HepG2 (cell line): Measurements from ENCODE around the gene ASXL1. TPM values are rescaled to one million over a fixed set of nuclear protein-coding genes. Genes with fewer than 3 reads are reported as not detected.

Experiments
- ATAC-seq: fragments of 200-7000 bp; cut with Tn5 transposase; 3 replicates; pipeline ENCODE4 v1.9.1; 2020; ENCODE audit warnings: mild to moderate bottlenecking, moderate library complexity
- BruUV-seq: library from RNA; stranded (reverse); fragments of 400-500 nt; replicated peaks from 2 replicates; lab custom pipeline; 2021; lab: Mats Ljungman, UMichigan
- CTCF ChIA-PET: fragments of 300-600 bp; formaldehyde crosslinking; extraction: SDS; loops from one replicate; lab custom pipeline; 2021; ENCODE audit warnings: low total read pairs, inconsistent platforms, low intra/inter-chr PET ratio; lab: Yijun Ruan, JAX
- POLR2A ChIA-PET: fragments of 350-600 bp; sonication (Branson Sonifier 250); formaldehyde crosslinking; loops from one replicate; lab custom pipeline; 2020; ENCODE audit warnings: antibody characterized with exemption, inconsistent platforms; lab: Yijun Ruan, JAX
- DNase-seq: peaks from one replicate; pipeline ENCODE4 v3.0.0-alpha.2; 2015; ENCODE audit warnings: low spot score
- FAIRE-seq: peaks from 3 replicates; lab custom pipeline; 2011; peaks lifted over from hg19 to GRCh38; lab: Jason Lieb, UNC
- H2AFZ ChIP-seq: one replicate; pipeline ENCODE4 v1.6.1; 2011; ENCODE audit warnings: low read length, inconsistent platforms
- H3K27ac ChIP-seq: fragments of 300-600 bp; 3 replicates; pipeline ENCODE4 v1.8.0; 2011; ENCODE audit warnings: mixed run types, mild to moderate bottlenecking, mixed read lengths, low read length, inconsistent platforms; ENCODE audit not compliant: insufficient read depth; ENCODE audit errors: extremely low read length
- H3K27me3 ChIP-seq, 2 experiments: fragments of 200-600 bp in 1 of 2; 2 replicates in 1 of 2; 3 replicates in 1 of 2; pipeline versions ENCODE4 v1.6.0 to v1.8.0; 2011; ENCODE audit warnings: low read length in 2 of 2, mild to moderate bottlenecking in 2 of 2, moderate library complexity in 2 of 2, inconsistent platforms in 1 of 2; ENCODE audit not compliant: insufficient read depth in 2 of 2, control insufficient read depth in 1 of 2
- H3K36me3 ChIP-seq, 2 experiments: fragments of 200-600 bp in 1 of 2; replicated peaks in 1 of 2; 2 replicates in 1 of 2; 3 replicates in 1 of 2; pipeline versions ENCODE4 v1.5.1 to v1.8.0; 2011; ENCODE audit warnings: low read length in 2 of 2, inconsistent platforms in 1 of 2; ENCODE audit not compliant: insufficient read depth in 2 of 2, control insufficient read depth in 1 of 2
- H3K4me1 ChIP-seq: 2 replicates; pipeline ENCODE4 v1.5.1; 2012; ENCODE audit warnings: low read length, inconsistent platforms; ENCODE audit not compliant: insufficient read depth
- H3K4me2 ChIP-seq: 2 replicates; pipeline ENCODE4 v1.6.0; 2011; ENCODE audit warnings: low read depth, low read length, inconsistent platforms
- H3K4me3 ChIP-seq, 3 experiments: fragments of 200-600 bp in 1 of 3; sonication (generic), shearing (Covaris generic) in 1 of 3; replicated peaks in 1 of 3; 2 replicates each; pipeline ENCODE4 v1.5.1; 2011 to 2016; ENCODE audit warnings: low read length in 3 of 3, inconsistent platforms in 2 of 3, low read depth in 2 of 3, mild to moderate bottlenecking in 2 of 3, control low read depth in 1 of 3, mixed read lengths in 1 of 3; ENCODE audit not compliant: insufficient read depth in 1 of 3
- H3K79me2 ChIP-seq: one replicate; pipeline ENCODE4 v1.6.1; 2011; ENCODE audit warnings: low read length, inconsistent platforms; ENCODE audit not compliant: insufficient read depth
- H3K9ac ChIP-seq: 2 replicates; pipeline ENCODE4 v1.6.0; 2011; ENCODE audit warnings: mild to moderate bottlenecking, low read depth, low read length, inconsistent platforms; ENCODE audit not compliant: insufficient read depth
- H3K9me3 ChIP-seq: 2 replicates; pipeline ENCODE4 v1.5.1; 2012; ENCODE audit warnings: mild to moderate bottlenecking, low read length
- H4K20me1 ChIP-seq: 2 replicates; pipeline ENCODE4 v1.6.0; 2011; ENCODE audit warnings: inconsistent platforms, mild to moderate bottlenecking, low read length, moderate library complexity; ENCODE audit not compliant: insufficient read depth
- ATF5 ChIP-seq: sonication (generic); formaldehyde crosslinking; IDR thresholded peaks from 2 replicates; pipeline ENCODE4 v1.4.0; 2020; ENCODE audit warnings: mild to moderate bottlenecking, low read depth, missing genetic modification reagents
- BCL3 ChIP-seq: sonication (generic); formaldehyde crosslinking; IDR thresholded peaks from 2 replicates; pipeline ENCODE4 v1.5.1; 2020; ENCODE audit warnings: mild to moderate bottlenecking, missing genetic modification reagents, moderate library complexity
- FOXP4 ChIP-seq: sonication (generic); formaldehyde crosslinking; IDR thresholded peaks from 2 replicates; pipeline ENCODE4 v1.4.0; 2020; ENCODE audit warnings: missing genetic modification reagents
- GLMP ChIP-seq: sonication (generic); formaldehyde crosslinking; IDR thresholded peaks from 2 replicates; pipeline ENCODE4 v1.9.0; 2021; ENCODE audit warnings: missing genetic modification reagents, mild to moderate bottlenecking, borderline replicate concordance
- GTF3A ChIP-seq: sonication (generic); formaldehyde crosslinking; conservative IDR thresholded peaks from 2 replicates; pipeline ENCODE4 v1.4.0; 2020; ENCODE audit warnings: mild to moderate bottlenecking, missing genetic modification reagents
- NFIC ChIP-seq: IDR thresholded peaks from 2 replicates; pipeline ENCODE4 v1.6.1; 2012; ENCODE audit warnings: mild to moderate bottlenecking, low read length, inconsistent platforms
- TAF15 ChIP-seq: fragments of 200-400 bp; formaldehyde crosslinking; IDR thresholded peaks from one replicate; pipeline ENCODE4 v1.6.1; 2018; ENCODE audit warnings: mild to moderate bottlenecking, low read depth, low read length; ENCODE audit not compliant: poor library complexity, severe bottlenecking
- ZBTB37 ChIP-seq: sonication (generic); formaldehyde crosslinking; IDR thresholded peaks from 2 replicates; pipeline ENCODE4 v1.4.0; 2020; ENCODE audit warnings: mild to moderate bottlenecking, missing genetic modification reagents
- ZNF180 ChIP-seq: sonication (generic); formaldehyde crosslinking; IDR thresholded peaks from 2 replicates; pipeline ENCODE4 v1.4.0; 2020; ENCODE audit warnings: low read depth, missing genetic modification reagents, borderline replicate concordance
- ZNF205 ChIP-seq: IDR thresholded peaks from 2 replicates; pipeline ENCODE4 v1.6.1; 2018; ENCODE audit warnings: missing biosample characterization, missing genetic modification reagents
- ZNF746 ChIP-seq: sonication (generic); formaldehyde crosslinking; IDR thresholded peaks from 2 replicates; pipeline ENCODE4 v1.8.0; 2022; ENCODE audit warnings: mild to moderate bottlenecking, missing genetic modification reagents
- ZNF792 ChIP-seq: IDR thresholded peaks from 2 replicates; pipeline ENCODE4 v1.6.1; 2016
- WGBS: methylation state at CpG from one replicate; pipeline ENCODE4 v1.1.6; 2017; ENCODE audit warnings: low lambda C conversion rate; 5-methylcytosine and 5-hydroxymethylcytosine counted together
- in situ Hi-C: cut with HindIII; loops from 2 replicates; pipeline ENCODE4 v1.10.0; 2017; ENCODE audit warnings: low pct_unique_long_range_greater_than_20kb; ENCODE audit not compliant: extremely low pct_ligation_motif_present
- intact Hi-C: fragments of 100-400 bp; cut with micrococcal nuclease; formaldehyde crosslinking; loops from one replicate; pipeline ENCODE4 v1.10.0; 2022; ENCODE audit not compliant: unreplicated experiment
- polyA plus RNA-seq, 8 experiments: library from polyadenylated mRNA; depleted of rRNA in 3 of 8; stranded (reverse) in 7 of 8; unstranded in 1 of 8; fragments of >200 nt; fragmentation: Illumina TruSeq in 4 of 8; extraction: Trizol in 4 of 8; gene quantifications; 2 replicates each; pipeline versions ENCODE4 v1.2.1 to v1.2.3, GENCODE V29; 2011 to 2016; ENCODE audit warnings: low read depth in 4 of 8, missing spikeins in 1 of 8, mixed read lengths in 1 of 8; ENCODE audit not compliant: insufficient read depth in 1 of 8
- total RNA-seq, 5 experiments: library from RNA; depleted of rRNA; stranded (reverse); fragments of >200 nt; fragmentation: Illumina TruSeq; extraction: Trizol; gene quantifications; 2 replicates each; pipeline ENCODE4 v1.2.3, GENCODE V29; 2016; ENCODE audit warnings: low read depth in 1 of 5

Gene ASXL1
- total and polyA plus RNA-seq, 2 of the 13 experiments (the other 11 are each of a cell fraction or from before 2014, with no cell fraction given), result 62.1 to 74.8 TPM

GRCh38 chr20:32483351-32484224, 125.5 kb downstream of the ASXL1 start (continued):
- TF ChIP-seq BCL3 (CRISPR knock-in tag), result no peak
- no peak for TF ChIP-seq NFIC
- TF ChIP-seq ZNF792 (CRISPR knock-in tag), result peak; percentile 76
- peak; percentile 60; the same call in 1 of the 2 replicates for TF ChIP-seq FOXP4 (CRISPR knock-in tag)

GRCh38 chr20:32484225-32484957, 126.3 kb downstream of the ASXL1 start:
- BruUV-seq, result no TSS peak
- no peak overlapping the region for H2AFZ ChIP-seq
- peaks cover 0 to 9% of the 10 kb centered on the region in 2 experiments; a peak in 1 of 5 replicates for H3K36me3 ChIP-seq
- H4K20me1 ChIP-seq, result peaks cover 23% of the 10 kb centered on the region
- H3K27me3 ChIP-seq, result no peaks in the 10 kb centered on the region
- intact Hi-C loops, result loop anchor here (2.0 to 5.0 kb wide), 3 partner anchors 48 to 127 kb away; partner anchors contain the start of gene ASXL1
- H3K79me2 ChIP-seq, result peaks cover 36% of the 10 kb centered on the region
- H3K4me2 ChIP-seq, result peak overlapping the region; percentile 99
- ChIA-PET CTCF (interaction anchor here (1.7 to 2.4 kb wide), 2 partner anchors 14 to 47 kb away, joined by 13 to 16 read pairs; no protein-coding TSS in a partner anchor), POLR2A (interaction anchor here (0.7 to 4.8 kb wide), 6 partner anchors 11 to 97 kb away, joined by 3 to 81 read pairs (median 4); no protein-coding TSS in a partner anchor)
- DNase-seq (no peak), FAIRE-seq (no peak), ATAC-seq (peak; percentile 38)
- peak overlapping the region; percentile 79 for H3K9ac ChIP-seq
- H3K4me3 ChIP-seq, result peak overlapping the region; percentile 74 to 90 (median 83)
- WGBS, result 1% methylated on average over 59 of the region's 74 CpGs
- peak overlapping the region; percentile 76 for H3K27ac ChIP-seq
- H3K9me3 ChIP-seq, result no peaks in the 10 kb centered on the region
- in situ Hi-C loops, result no loop called here
- peaks cover 50% of the 10 kb centered on the region for H3K4me1 ChIP-seq
- TF ChIP-seq ATF5 (CRISPR knock-in tag), result no peak
- TF ChIP-seq GLMP (CRISPR knock-in tag), result no peak
- TF ChIP-seq ZNF205 (CRISPR knock-in tag), result 0 out of 2 replicates have a peak, but pooled peaks have one; percentile 10
- TF ChIP-seq ZNF746 (CRISPR knock-in tag), result no peak; the same call in none of the 2 replicates
- TF ChIP-seq ZNF180 (CRISPR knock-in tag), result no peak
- TF ChIP-seq TAF15, result no peak
- no peak for TF ChIP-seq ZBTB37
- no peak; the same call in 1 of the 2 replicates for TF ChIP-seq GTF3A (CRISPR knock-in tag)
